Testis (tissue), 2 donors: ENCODE data around the gene SLC26A8.

Experiments
- CTCF ChIP-seq, 3 experiments: fragments of 450-650 bp in 2 of 3; fragments of 200-600 bp in 1 of 3; sonication (generic) in 1 of 3; IDR thresholded peaks; one replicate each; pipeline ENCODE4 v1.5.1; 2016 to 2019; ENCODE audit warnings: antibody characterized with exemption in 3 of 3, mild to moderate bottlenecking in 2 of 3, moderate library complexity in 1 of 3
- POLR2A ChIP-seq: fragments of 450-650 bp; IDR thresholded peaks from one replicate; pipeline ENCODE4 v1.6.1; 2017; ENCODE audit warnings: antibody characterized with exemption, mild to moderate bottlenecking, moderate library complexity

- TF ChIP-seq POLR2A = no peak
- no peak for TF ChIP-seq CTCF (IDR thresholded peaks at IDR 0.05)
Observed at GRCh38 chr6:35929601-35930000, 94.8 kb downstream of the SLC26A8 start.
